Measurements from ENCODE around the gene KRT20.

The KRT20 gene

GRCh38 chr17:40848583-40849235 lies 36.3 kb downstream of the KRT20 start:
- in situ Hi-C loops (cut with HindIII; ENCODE audit: low sequenced_read_pairs) = no loop called here
- H3K4me3 ChIP-seq (ENCODE audit: low read depth, low read length) = no peak overlapping the region
- no peak for DNase-seq (ENCODE audit: low read depth, low spot score)
- TF ChIP-seq CTCF (IDR thresholded peaks at IDR 0.05; ENCODE audit: low read depth, low read length) = no peak

- peak; percentile 4 for DNase-seq (ENCODE audit: low read depth, low spot score)
- in situ Hi-C loops (cut with HindIII; ENCODE audit: low sequenced_read_pairs) = no loop called here
- no peak overlapping the region for H3K4me3 ChIP-seq (ENCODE audit: low read depth, low read length)
- no peak for TF ChIP-seq CTCF (IDR thresholded peaks at IDR 0.05; ENCODE audit: low read depth, low read length)
Measured at GRCh38 chr17:40846515-40847144, 38.4 kb downstream of the KRT20 start.

GRCh38 chr17:40844671-40845107 lies 40.4 kb downstream of the KRT20 start:
- H3K4me3 ChIP-seq (ENCODE audit: low read depth, low read length) = no peak overlapping the region
- in situ Hi-C loops (cut with HindIII; ENCODE audit: low sequenced_read_pairs) = no loop called here
- DNase-seq (ENCODE audit: low read depth, low spot score) = no peak
- TF ChIP-seq CTCF (IDR thresholded peaks at IDR 0.05; ENCODE audit: low read depth, low read length) = no peak

GRCh38 chr17:40843242-40843641 lies 41.8 kb downstream of the KRT20 start:
- H3K4me3 ChIP-seq (ENCODE audit: low read depth, low read length) = no peak overlapping the region
- DNase-seq (ENCODE audit: low read depth, low spot score) = no peak
- in situ Hi-C loops (cut with HindIII; ENCODE audit: low sequenced_read_pairs) = no loop called here
- no peak for TF ChIP-seq CTCF (IDR thresholded peaks at IDR 0.05; ENCODE audit: low read depth, low read length)

- no peak for DNase-seq (ENCODE audit: low read depth, low spot score)
- no peak for TF ChIP-seq CTCF (IDR thresholded peaks at IDR 0.05; ENCODE audit: low read depth, low read length)
- no peak overlapping the region for H3K4me3 ChIP-seq (ENCODE audit: low read depth, low read length)
- in situ Hi-C loops (cut with HindIII; ENCODE audit: low sequenced_read_pairs) = no loop called here
Measured at GRCh38 chr17:40841246-40841645, 43.8 kb downstream of the KRT20 start.

- no peak overlapping the region for H3K4me3 ChIP-seq (ENCODE audit: low read depth, low read length)
- TF ChIP-seq CTCF (IDR thresholded peaks at IDR 0.05; ENCODE audit: low read depth, low read length) = no peak
- in situ Hi-C loops (cut with HindIII; ENCODE audit: low sequenced_read_pairs) = no loop called here
- DNase-seq (ENCODE audit: low read depth, low spot score) = no peak
Measured at GRCh38 chr17:40839194-40839593, 45.8 kb downstream of the KRT20 start.
